Sigmoid colon (tissue), 7 donors: ENCODE results near the gene BLNK. TPM values are rescaled to one million over a fixed set of nuclear protein-coding genes. Genes with fewer than 3 reads are reported as not detected.

Experiments
- DNase-seq: peaks from one replicate; pipeline ENCODE4 v3.0.0-alpha.2; 2019
- H3K27ac ChIP-seq, 4 donors: fragments of 200-600 bp; sonication (generic); one replicate each; pipeline ENCODE4 v1.5.1; 2016 to 2019; ENCODE audit warnings: mild to moderate bottlenecking in 1 of 4
- H3K27me3 ChIP-seq, 3 donors: fragments of 200-600 bp; sonication (generic); one replicate each; pipeline ENCODE4 v1.5.1; 2019; ENCODE audit warnings: mild to moderate bottlenecking in 1 of 3
- H3K36me3 ChIP-seq, 4 donors: fragments of 200-600 bp; sonication (generic); one replicate each; pipeline ENCODE4 v1.5.1; 2016 to 2019
- H3K4me1 ChIP-seq, 4 donors: fragments of 200-600 bp; sonication (generic); one replicate each; pipeline ENCODE4 v1.5.1; 2017 to 2019
- H3K4me3 ChIP-seq, 4 donors: fragments of 200-600 bp; sonication (generic); one replicate each; pipeline ENCODE4 v1.5.1; 2017 to 2019; ENCODE audit warnings: mild to moderate bottlenecking in 2 of 4, moderate library complexity in 1 of 4
- H3K9me3 ChIP-seq, 4 donors: fragments of 200-600 bp in 3 of 4; sonication (generic) in 3 of 4; one replicate each; pipeline versions ENCODE4 v1.5.1 to v1.6.1; 2013 to 2019
- CTCF ChIP-seq, 4 experiments: fragments of 450-650 bp in 3 of 4; fragments of 200-600 bp in 1 of 4; IDR thresholded peaks; one replicate each; pipeline ENCODE4 v1.5.1; 2016 to 2019; ENCODE audit warnings: antibody characterized with exemption in 4 of 4, mild to moderate bottlenecking in 3 of 4, moderate library complexity in 2 of 4
- EP300 ChIP-seq, 4 donors: sonication (generic); formaldehyde crosslinking; IDR thresholded peaks; one replicate each; pipeline ENCODE4 v1.6.1; 2017; ENCODE audit warnings: antibody characterized with exemption in 4 of 4
- POLR2A ChIP-seq, 2 donors: fragments of 450-650 bp; IDR thresholded peaks; one replicate each; pipeline ENCODE4 v1.6.1; 2016; ENCODE audit warnings: antibody characterized with exemption in 2 of 2, mild to moderate bottlenecking in 2 of 2, moderate library complexity in 2 of 2
- POLR2AphosphoS5 ChIP-seq, 4 donors: sonication (generic); formaldehyde crosslinking; IDR thresholded peaks; one replicate each; pipeline ENCODE4 v1.6.1; 2017; ENCODE audit warnings: antibody characterized with exemption in 4 of 4
- WGBS, 2 donors: extraction: QIAGEN DNeasy Blood & Tissue Kit; methylation state at CpG; one replicate each; pipeline ENCODE4 v1.1.7; 2013; 5-methylcytosine and 5-hydroxymethylcytosine counted together
- intact Hi-C: fragments of 100-400 bp; cut with DNase I; formaldehyde crosslinking; loops from one replicate; pipeline ENCODE4 v1.15.1; 2023
- polyA plus RNA-seq, 3 donors: library from polyadenylated mRNA; stranded (reverse); fragments of 200-250 nt; gene quantifications; one replicate each; pipeline ENCODE4 v1.2.3, GENCODE V29; 2013
- total RNA-seq, 4 donors: library from RNA; depleted of rRNA; stranded (reverse); fragments of >200 nt; gene quantifications; one replicate each; pipeline ENCODE4 v1.1.0, GENCODE V29; 2016
- donor health status: healthy with polysubstance abuse.
- donor health status: Bipolar disorder and iron deficiency.
- donor health status: healthy.

Gene BLNK
- total and polyA plus RNA-seq, 7 donors = 0.99 to 24.0 (median 2.2) TPM

GRCh38 chr10:96270571-96270970, 798 bp downstream of the BLNK start:
- intact Hi-C loops = no loop called here
- Histone ChIP-seq H3K36me3 (no peaks in the 10 kb centered on the region), H3K27me3 (no peaks in the 10 kb centered on the region), H3K27ac (peak overlapping the region in 2 of 4 donors; percentile 45 to 61), H3K4me3 (no peak overlapping the region), H3K9me3 (no peaks in the 10 kb centered on the region), H3K4me1 (peaks cover 0 to 13% (median 10%) of the 10 kb centered on the region in 4 donors)
- TF ChIP-seq POLR2A (IDR thresholded peaks at IDR 0.05) = no peak
- no peak for TF ChIP-seq POLR2AphosphoS5 (IDR thresholded peaks at IDR 0.05)
- TF ChIP-seq EP300 (IDR thresholded peaks at IDR 0.05) = no peak
- no peak for TF ChIP-seq CTCF (IDR thresholded peaks at IDR 0.05)
- DNase-seq = no peak
- WGBS, 2 donors = 16 to 45% methylated on average over 2 of the region's 2 CpGs

- no peaks in the 10 kb centered on the region for H3K9me3 ChIP-seq
- DNase-seq = no peak
- no peak overlapping the region for H3K4me3 ChIP-seq
- TF ChIP-seq EP300 (IDR thresholded peaks at IDR 0.05) (no peak), CTCF (IDR thresholded peaks at IDR 0.05) (no peak), POLR2AphosphoS5 (IDR thresholded peaks at IDR 0.05) (no peak), POLR2A (IDR thresholded peaks at IDR 0.05) (no peak)
- WGBS, 2 donors = 15 to 50% methylated on average over 6 of the region's 6 CpGs
- intact Hi-C loops = no loop called here
- H3K27me3 ChIP-seq = no peaks in the 10 kb centered on the region
- H3K27ac ChIP-seq = no peak overlapping the region
- H3K4me1 ChIP-seq = peaks cover 0 to 13% (median 10%) of the 10 kb centered on the region in 4 donors
- no peaks in the 10 kb centered on the region for H3K36me3 ChIP-seq
These were observed 1.7 kb downstream of the BLNK start for GRCh38 chr10:96269438-96270300.

DNA sequence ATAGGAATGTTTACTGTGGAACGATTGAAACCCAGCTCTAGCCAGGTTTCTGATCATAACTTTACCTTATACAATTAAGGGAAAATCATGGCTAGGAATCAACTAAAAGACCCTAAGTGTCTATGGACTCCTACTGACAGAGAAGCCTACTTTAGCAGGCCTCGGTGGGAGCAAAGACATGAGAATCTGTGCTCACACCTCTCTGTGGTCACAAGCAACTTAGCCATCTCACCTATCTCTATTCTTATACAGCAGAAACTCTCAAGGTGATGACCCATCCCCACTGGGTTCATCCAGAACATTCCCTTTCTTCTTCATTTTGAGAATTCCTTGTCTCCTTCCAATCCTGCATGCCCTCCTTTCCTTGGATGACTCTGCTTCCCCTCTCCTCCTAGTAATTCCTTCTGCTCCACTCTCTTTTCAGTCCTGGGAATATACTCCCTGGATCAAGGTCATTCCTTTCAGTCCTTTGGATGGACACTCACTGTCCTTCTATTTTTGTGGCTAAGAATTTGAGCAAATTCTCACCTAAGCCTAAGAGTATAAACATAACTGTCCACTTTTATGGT, 2.9 kb downstream of the BLNK start:
- H3K27ac ChIP-seq = no peak overlapping the region
- 21 to 59% methylated on average over 2 of the region's 2 CpGs for WGBS, 2 donors
- no peak for DNase-seq
- no peaks in the 10 kb centered on the region for H3K36me3 ChIP-seq
- no peaks in the 10 kb centered on the region for H3K27me3 ChIP-seq
- H3K4me3 ChIP-seq = no peak overlapping the region
- TF ChIP-seq CTCF (IDR thresholded peaks at IDR 0.05) (no peak), POLR2AphosphoS5 (IDR thresholded peaks at IDR 0.05) (no peak), EP300 (IDR thresholded peaks at IDR 0.05) (no peak), POLR2A (IDR thresholded peaks at IDR 0.05) (no peak)
- no peaks in the 10 kb centered on the region for H3K9me3 ChIP-seq
- intact Hi-C loops = no loop called here
- H3K4me1 ChIP-seq = peaks cover 0 to 13% (median 10%) of the 10 kb centered on the region in 4 donors

DNA sequence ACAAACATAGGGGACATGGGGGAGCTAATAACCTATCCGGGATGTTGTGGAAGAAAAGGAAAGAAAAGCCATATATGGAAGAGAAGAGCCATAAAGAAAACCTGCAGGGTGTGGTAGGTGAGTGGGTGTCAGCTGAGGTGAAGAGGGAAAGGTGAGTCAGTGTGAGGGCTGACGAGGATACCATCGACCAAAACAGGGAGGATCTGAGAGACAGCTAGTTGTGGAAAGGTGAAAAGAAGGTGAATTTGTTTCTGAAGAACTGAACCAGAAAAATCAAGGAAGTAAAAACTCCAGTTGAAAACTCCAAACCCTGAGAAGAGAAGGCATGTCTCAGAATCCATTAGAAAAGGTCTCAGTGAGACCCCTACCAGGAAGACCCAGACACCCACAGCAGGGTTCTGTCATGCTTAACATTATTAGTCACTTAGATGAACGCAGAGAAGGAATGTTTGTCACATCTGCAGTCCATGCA, 4.1 kb downstream of the BLNK start:
- no peak overlapping the region for H3K4me3 ChIP-seq
- H3K27me3 ChIP-seq = no peaks in the 10 kb centered on the region
- H3K4me1 ChIP-seq = peaks cover 0 to 13% (median 10%) of the 10 kb centered on the region in 4 donors
- no peaks in the 10 kb centered on the region for H3K36me3 ChIP-seq
- 19 to 56% methylated on average over 4 of the region's 4 CpGs for WGBS, 2 donors
- TF ChIP-seq CTCF (IDR thresholded peaks at IDR 0.05) = no peak
- TF ChIP-seq POLR2AphosphoS5 (IDR thresholded peaks at IDR 0.05) = no peak
- no peak for TF ChIP-seq EP300 (IDR thresholded peaks at IDR 0.05)
- no peak for TF ChIP-seq POLR2A (IDR thresholded peaks at IDR 0.05)
- intact Hi-C loops = no loop called here
- no peaks in the 10 kb centered on the region for H3K9me3 ChIP-seq
- no peak for DNase-seq
- H3K27ac ChIP-seq = no peak overlapping the region
